NT2/D1 (cell line): ENCODE results near the gene LTB4R.
"Not testable (repeated sequence)": the region's sequence is repeated elsewhere in the genome, so short reads cannot be mapped to it uniquely, and the experiment has no call there.

Experiments used
- DNase-seq: peaks from one replicate; pipeline ENCODE4 v3.0.0-alpha.2; 2011; ENCODE audit warnings: low read depth, low spot score
- H3K27me3 ChIP-seq: 2 replicates; pipeline ENCODE4 v1.6.0; 2011; ENCODE audit warnings: mild to moderate bottlenecking; ENCODE audit not compliant: insufficient read length, insufficient read depth
- H3K36me3 ChIP-seq: 2 replicates; pipeline ENCODE4 v1.6.1; 2011; ENCODE audit warnings: mild to moderate bottlenecking, low read length, mixed read lengths; ENCODE audit not compliant: insufficient read depth, insufficient read length
- H3K4me1 ChIP-seq: 2 replicates; pipeline ENCODE4 v1.5.1; 2011; ENCODE audit not compliant: insufficient read depth, insufficient read length
- H3K4me3 ChIP-seq: 2 replicates; pipeline ENCODE4 v1.5.1; 2011; ENCODE audit warnings: low read depth; ENCODE audit not compliant: insufficient read length
- H3K9ac ChIP-seq: 2 replicates; pipeline ENCODE4 v1.6.0; 2011; ENCODE audit warnings: low read depth; ENCODE audit not compliant: insufficient read length
- H3K9me3 ChIP-seq: 2 replicates; pipeline ENCODE4 v1.5.1; 2011; ENCODE audit warnings: mild to moderate bottlenecking, low read length; ENCODE audit not compliant: insufficient read depth
- SUZ12 ChIP-seq: IDR thresholded peaks from 2 replicates; pipeline ENCODE4 v1.6.1; 2011; ENCODE audit not compliant: insufficient read length, insufficient read depth; ENCODE audit errors: extremely low read depth
- YY1 ChIP-seq: IDR thresholded peaks from 2 replicates; pipeline ENCODE4 v1.6.1; 2011; ENCODE audit not compliant: insufficient read length, insufficient read depth
- ZNF274 ChIP-seq: IDR thresholded peaks from 2 replicates; pipeline ENCODE4 v1.6.1; 2011; ENCODE audit warnings: mild to moderate bottlenecking, low read depth, low read length

The LTB4R gene

DNA sequence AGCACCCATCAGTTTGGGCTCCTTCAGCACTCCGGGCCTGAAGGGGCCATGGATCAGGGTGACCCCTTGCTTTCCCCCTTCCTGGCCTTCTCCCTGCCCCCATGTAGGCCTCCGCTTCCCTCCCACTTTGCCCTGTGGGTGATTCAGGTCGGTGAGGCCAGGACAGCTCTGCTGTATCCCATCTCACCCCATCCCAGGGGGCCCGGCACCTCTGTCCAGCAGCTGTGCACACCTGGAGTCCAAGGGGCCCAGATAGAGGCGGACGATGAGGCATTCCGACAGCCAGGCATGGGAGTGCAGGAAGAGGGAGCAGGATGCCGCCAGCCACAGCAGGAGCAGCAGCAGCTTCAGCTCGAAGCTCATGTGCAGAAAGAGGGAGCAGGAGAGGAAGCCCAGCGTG is 11.4 kb downstream of the LTB4R start:
- Histone ChIP-seq H3K36me3 (no peaks in the 10 kb centered on the region), H3K27me3 (no peaks in the 10 kb centered on the region)
- no peak for DNase-seq

DNA sequence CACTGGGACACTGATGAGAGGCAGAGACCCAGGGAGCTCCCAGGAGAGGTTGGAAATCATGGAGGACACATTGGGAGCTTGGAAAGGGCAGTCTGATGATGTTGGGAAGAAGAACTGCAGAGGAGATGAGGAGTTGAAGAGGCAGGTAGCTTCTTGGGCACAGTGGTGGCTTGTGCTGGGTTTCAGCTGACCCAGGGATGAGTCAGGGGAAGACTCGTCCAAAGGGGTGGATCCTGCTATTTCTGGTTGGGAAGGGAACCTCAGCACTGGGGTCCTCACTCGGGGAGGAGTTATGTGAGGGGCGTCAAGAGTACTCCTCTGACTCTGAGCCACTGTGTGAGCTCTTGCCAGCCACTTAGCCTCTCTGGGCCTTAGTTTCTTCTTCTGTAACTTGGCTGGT is 12.0 kb downstream of the LTB4R start:
- Histone ChIP-seq H3K36me3 (no peaks in the 10 kb centered on the region), H3K27me3 (no peaks in the 10 kb centered on the region), H3K9ac (no peak overlapping the region), H3K4me1 (no peaks in the 10 kb centered on the region), H3K9me3 (no peaks in the 10 kb centered on the region), H3K4me3 (no peak overlapping the region)
- TF ChIP-seq YY1 = no peak
- TF ChIP-seq ZNF274 = no peak
- no peak for TF ChIP-seq SUZ12
- no peak for DNase-seq

More for the DNA sequence above, 11.4 kb downstream of the LTB4R start:
- no peak overlapping the region for H3K4me3 ChIP-seq
- TF ChIP-seq SUZ12 (no peak), YY1 (no peak), ZNF274 (no peak)
- H3K9ac ChIP-seq = no peak overlapping the region
- no peaks in the 10 kb centered on the region for H3K4me1 ChIP-seq
- H3K9me3 ChIP-seq = no peaks in the 10 kb centered on the region

DNA sequence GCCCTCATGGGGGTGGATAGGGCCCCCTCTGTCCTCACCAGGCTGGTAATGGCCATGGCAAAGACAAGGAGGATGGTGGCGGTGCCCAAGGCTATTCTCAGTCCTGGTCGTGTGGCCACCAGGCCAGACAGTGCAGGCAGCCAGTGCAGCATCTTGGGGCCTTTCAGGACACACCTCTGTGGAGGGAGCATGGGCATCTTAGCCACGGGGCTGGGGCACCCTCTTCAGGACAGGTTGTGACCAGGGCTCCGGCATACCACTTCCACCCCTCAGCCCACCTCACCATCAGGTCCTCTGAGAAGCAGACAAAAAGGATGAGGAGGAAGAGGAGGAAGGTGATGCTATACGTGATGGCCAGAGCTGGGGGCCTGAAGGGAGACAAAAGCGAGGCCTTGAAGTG is 12.7 kb downstream of the LTB4R start:
- TF ChIP-seq ZNF274 (no peak), SUZ12 (no peak), YY1 (no peak)
- no peaks in the 10 kb centered on the region for H3K9me3 ChIP-seq
- DNase-seq = no peak
- peaks cover 2% of the 10 kb centered on the region for H3K27me3 ChIP-seq
- H3K36me3 ChIP-seq = no peaks in the 10 kb centered on the region
- no peak overlapping the region for H3K4me3 ChIP-seq
- no peak overlapping the region for H3K9ac ChIP-seq
- H3K4me1 ChIP-seq = no peaks in the 10 kb centered on the region

DNA sequence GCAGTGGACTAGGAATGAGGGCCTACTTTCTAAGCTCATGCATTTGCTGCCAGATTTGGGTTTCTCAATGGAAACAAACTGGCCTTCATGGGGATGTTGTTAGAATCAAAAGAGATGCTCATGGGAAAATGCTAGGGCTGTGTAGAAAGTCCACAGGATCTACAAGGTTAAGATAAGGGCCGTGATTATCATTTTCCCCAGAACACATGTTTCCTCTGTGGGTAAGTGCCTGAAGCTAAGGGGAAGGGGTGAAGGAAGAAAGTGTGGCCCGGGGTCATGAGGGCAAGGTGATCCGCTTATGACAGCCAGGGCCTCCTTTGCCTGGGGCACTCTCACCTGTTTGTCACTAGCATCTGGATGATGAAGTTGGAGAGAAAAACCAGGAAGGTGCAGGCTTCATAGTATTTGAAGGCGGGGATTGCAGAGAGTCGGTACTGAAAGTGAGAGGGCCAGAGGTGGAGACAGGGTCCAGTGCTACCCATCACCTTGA is 13.8 kb downstream of the LTB4R start:
- H3K27me3 ChIP-seq = peaks cover 8% of the 10 kb centered on the region

DNA sequence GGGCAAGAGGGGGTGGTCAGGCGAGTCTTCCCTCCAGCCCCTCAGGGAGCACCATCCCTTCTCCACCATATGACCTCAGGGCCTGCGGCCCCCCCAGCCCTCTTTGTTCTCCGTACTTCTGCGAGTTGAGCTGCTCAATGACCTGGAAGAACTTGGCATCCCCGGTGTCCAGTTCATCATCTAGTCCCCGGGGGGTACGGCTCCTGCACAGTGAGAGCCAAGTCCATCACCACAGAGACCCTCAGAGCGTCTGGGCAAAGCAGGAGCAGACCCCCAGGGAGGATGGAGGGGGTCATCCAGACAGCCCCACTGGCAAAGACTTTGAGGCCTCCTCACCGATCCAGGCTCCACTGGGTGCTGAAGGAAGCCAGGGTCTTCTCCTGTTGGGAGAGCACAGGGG is 14.7 kb downstream of the LTB4R start:
- TF ChIP-seq ZNF274 = no peak
- no peak for TF ChIP-seq SUZ12
- TF ChIP-seq YY1 = no peak
- Histone ChIP-seq H3K4me1 (no peaks in the 10 kb centered on the region), H3K36me3 (no peaks in the 10 kb centered on the region), H3K4me3 (no peak overlapping the region), H3K27me3 (peaks cover 15% of the 10 kb centered on the region), H3K9ac (no peak overlapping the region), H3K9me3 (no peaks in the 10 kb centered on the region)
- no peak for DNase-seq

More for the DNA sequence above, 13.8 kb downstream of the LTB4R start:
- Histone ChIP-seq H3K4me3 (no peak overlapping the region), H3K4me1 (no peaks in the 10 kb centered on the region), H3K9me3 (no peaks in the 10 kb centered on the region), H3K9ac (no peak overlapping the region), H3K36me3 (no peaks in the 10 kb centered on the region)
- DNase-seq = no peak
- TF ChIP-seq SUZ12 = no peak
- TF ChIP-seq YY1 = no peak
- TF ChIP-seq ZNF274 = no peak

DNA sequence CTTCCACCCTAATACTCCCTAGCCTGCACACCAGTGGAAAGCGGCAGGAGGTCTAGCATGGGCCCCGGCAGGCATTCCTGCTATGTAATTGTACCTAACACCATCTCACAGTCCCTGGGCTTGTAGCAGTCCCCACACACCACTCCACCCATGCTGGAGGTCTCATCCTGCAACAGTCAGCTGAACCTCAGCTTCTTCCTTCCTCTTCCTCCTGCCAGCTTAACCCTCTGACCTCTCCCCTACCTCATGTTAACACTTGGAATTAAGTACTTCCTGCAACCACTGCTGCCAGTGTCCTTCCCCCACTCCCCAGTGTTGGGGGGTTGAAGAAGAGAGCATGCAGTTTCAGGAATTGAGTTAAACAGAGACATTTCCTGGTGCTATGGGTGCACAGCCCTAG is 16.0 kb downstream of the LTB4R start:
- TF ChIP-seq YY1 = no peak
- no peak for TF ChIP-seq ZNF274
- TF ChIP-seq SUZ12 = no peak
- no peak for DNase-seq
- Histone ChIP-seq H3K27me3 (peaks cover 26% of the 10 kb centered on the region), H3K36me3 (no peaks in the 10 kb centered on the region), H3K9ac (no peak overlapping the region), H3K4me1 (no peaks in the 10 kb centered on the region), H3K4me3 (no peak overlapping the region), H3K9me3 (no peaks in the 10 kb centered on the region)

DNA sequence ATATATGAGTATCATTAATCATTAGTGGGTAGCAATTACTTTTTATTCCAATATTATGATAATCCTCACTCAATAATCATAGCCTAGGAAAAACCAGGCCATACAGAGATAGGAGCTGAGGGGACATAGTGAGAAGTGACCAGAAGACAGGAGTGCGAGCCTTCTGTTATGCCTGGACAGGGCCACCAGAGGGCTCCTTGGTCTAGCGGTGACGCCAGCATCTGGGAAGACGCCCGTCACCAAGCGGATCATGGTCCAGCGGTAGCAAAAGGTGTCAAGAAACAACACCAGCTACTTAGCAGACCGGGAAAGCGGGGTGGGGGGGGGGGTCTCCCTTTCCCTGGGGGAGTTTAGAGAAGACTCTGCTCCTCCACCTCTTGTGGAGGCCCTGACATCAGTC is 16.6 kb downstream of the LTB4R start:
- not testable (repeated sequence) for H3K9ac ChIP-seq, H3K4me1 ChIP-seq, DNase-seq, H3K36me3 ChIP-seq, H3K9me3 ChIP-seq, H3K4me3 ChIP-seq
- peaks cover 32% of the 10 kb centered on the region for H3K27me3 ChIP-seq

DNA sequence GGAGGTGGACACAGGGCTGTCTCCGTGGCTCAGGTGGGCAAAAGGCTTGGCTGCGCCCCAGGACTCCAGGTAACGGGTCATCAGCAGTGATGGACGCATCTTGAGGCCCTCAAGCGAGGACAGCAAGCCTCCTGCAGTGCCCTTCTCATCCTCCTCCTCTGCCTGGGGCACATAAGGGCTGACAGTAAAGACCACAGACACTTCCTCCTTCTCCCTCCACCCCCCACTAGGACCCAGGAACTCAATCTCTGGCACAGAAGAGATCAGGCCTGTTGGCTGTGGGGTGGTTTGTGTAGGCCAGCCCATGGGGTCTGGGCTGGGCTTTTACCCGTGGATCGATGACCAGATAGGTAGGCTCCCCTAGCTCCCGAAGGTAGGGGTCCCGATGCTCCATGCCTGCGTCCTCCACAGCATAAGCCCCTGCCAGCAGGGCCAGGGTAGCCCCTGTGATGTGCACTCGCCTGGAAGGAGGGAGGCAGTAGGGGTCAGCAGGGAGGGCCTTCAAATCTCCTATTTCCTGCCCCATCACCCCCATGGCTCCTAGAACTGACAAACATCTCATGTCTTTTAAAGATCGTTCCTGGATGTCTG is 17.9 kb downstream of the LTB4R start:
- TF ChIP-seq YY1 (no peak), SUZ12 (no peak), ZNF274 (no peak)
- peaks cover 43% of the 10 kb centered on the region for H3K27me3 ChIP-seq

More for the DNA sequence above, 17.9 kb downstream of the LTB4R start:
- Histone ChIP-seq H3K9me3 (no peaks in the 10 kb centered on the region), H3K9ac (no peak overlapping the region), H3K36me3 (no peaks in the 10 kb centered on the region), H3K4me1 (no peaks in the 10 kb centered on the region), H3K4me3 (no peak overlapping the region)
- no peak for DNase-seq
